K562 (cell line): ENCODE measurements around the gene SLC6A20. TPM values are rescaled to one million over a fixed set of nuclear protein-coding genes. Genes with fewer than 3 reads are reported as not detected.

Source experiments
- CBFA2T2 ChIP-seq: fragments of 450-650 bp; conservative IDR thresholded peaks from 2 replicates; pipeline ENCODE4 v1.6.1; 2017; ENCODE audit warnings: mild to moderate bottlenecking
- HDAC3 ChIP-seq: fragments of 450-650 bp; IDR thresholded peaks from 2 replicates; pipeline ENCODE4 v1.6.1; 2018; ENCODE audit warnings: borderline replicate concordance, mild to moderate bottlenecking, moderate library complexity; ENCODE audit not compliant: partially characterized antibody
- MGA ChIP-seq: fragments of 450-650 bp; IDR thresholded peaks from 2 replicates; pipeline ENCODE4 v1.6.1; 2016; ENCODE audit warnings: mild to moderate bottlenecking, moderate library complexity
- SIN3B ChIP-seq: fragments of 450-650 bp; IDR thresholded peaks from 2 replicates; pipeline ENCODE4 v1.6.1; 2017; ENCODE audit warnings: low read depth, mild to moderate bottlenecking, moderate library complexity
- ZNF253 ChIP-seq: fragments of 250-450 bp; sonication (Bioruptor Pico); conservative IDR thresholded peaks from 2 replicates; pipeline ENCODE4 v1.6.1; 2021; ENCODE audit warnings: mild to moderate bottlenecking
- ZNF3 ChIP-seq: fragments of 250-450 bp; sonication (Bioruptor Pico); IDR thresholded peaks from 2 replicates; pipeline ENCODE4 v1.5.0; 2021; ENCODE audit warnings: mild to moderate bottlenecking, moderate library complexity
- polyA plus RNA-seq, 8 experiments: library from polyadenylated mRNA; depleted of rRNA in 4 of 8; stranded (reverse) in 5 of 8; unstranded in 3 of 8; fragments of >200 nt; fragmentation: Nextera tagmentation in 2 of 8; fragmentation: Illumina TruSeq in 1 of 8; extraction: Ambion mirVana in 2 of 8; extraction: Trizol in 1 of 8; gene quantifications; 2 replicates each; pipeline versions ENCODE4 v1.2.1 to v1.2.3, GENCODE V29; 2011 to 2014; ENCODE audit warnings: inconsistent platforms in 1 of 8, missing spikeins in 1 of 8
- total RNA-seq, 7 experiments: library from RNA; depleted of rRNA in 6 of 7; stranded (reverse); fragments of >200 nt in 6 of 7; fragmentation: Illumina TruSeq in 2 of 7; extraction: Trizol in 2 of 7; gene quantifications; 2 replicates each; pipeline versions ENCODE4 v1.2.1 to v1.2.3, GENCODE V29; 2011 to 2021; ENCODE audit warnings: low replicate concordance in 1 of 7

The SLC6A20 gene
- total and polyA plus RNA-seq, 9 of the 15 experiments (the other 6 are each of a cell fraction or from before 2014, with no cell fraction given), result not detected

GRCh38 chr3:45765266-45765851 lies 31.0 kb downstream of the SLC6A20 start (continued):
- TF ChIP-seq ZNF253 (CRISPR knock-in tag) (no peak), MGA (no peak), CBFA2T2 (no peak), HDAC3 (no peak), ZNF3 (CRISPR knock-in tag) (no peak), SIN3B (no peak)
